Activated CD8-positive, alpha-beta memory T cell treated with anti-CD3 and anti-CD28 coated beads for 36 hours (primary cell): ENCODE measurements around the gene GPR50. TPM values are rescaled to one million over a fixed set of nuclear protein-coding genes. Genes with fewer than 3 reads are reported as not detected.

Source experiments
- CTCF ChIA-PET: fragments of 350-600 bp; sonication (Branson Sonifier 250); formaldehyde crosslinking; loops from one replicate; lab custom pipeline; 2021; ENCODE audit warnings: antibody characterized with exemption; lab: Charles Lee
- POLR2A ChIA-PET: fragments of 350-600 bp; sonication (Branson Sonifier 250); formaldehyde crosslinking; loops from one replicate; lab custom pipeline; 2021; ENCODE audit warnings: antibody characterized with exemption; lab: Charles Lee
- total RNA-seq, 2 experiments: library from RNA; stranded (reverse); gene quantifications; one replicate each; pipeline ENCODE4 v1.2.3, GENCODE V29; 2021

Gene GPR50
- total RNA-seq, 2 experiments from 2014 or later, result not detected

DNA sequence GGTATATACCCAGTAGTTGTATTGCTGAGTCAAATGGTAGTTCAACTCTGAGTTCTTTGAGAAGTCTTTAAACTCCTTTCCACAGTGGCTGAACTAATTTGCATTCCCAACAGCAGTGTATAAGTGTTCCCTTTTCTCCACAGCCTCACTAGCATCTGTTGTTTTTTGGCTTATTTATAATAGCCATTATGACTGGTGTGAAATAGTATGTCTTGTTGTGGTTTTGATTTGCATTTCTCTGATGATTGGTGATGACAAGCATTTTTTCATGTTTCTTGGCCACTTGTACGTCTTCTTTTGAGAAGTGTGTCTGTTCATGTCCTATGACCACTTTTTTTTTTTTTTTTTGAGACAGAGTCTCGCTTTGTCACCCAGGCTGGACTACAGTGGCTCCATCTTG lies 30.5 kb downstream of the GPR50 start:
- ChIA-PET POLR2A (no interaction called here), CTCF (no interaction called here)

DNA sequence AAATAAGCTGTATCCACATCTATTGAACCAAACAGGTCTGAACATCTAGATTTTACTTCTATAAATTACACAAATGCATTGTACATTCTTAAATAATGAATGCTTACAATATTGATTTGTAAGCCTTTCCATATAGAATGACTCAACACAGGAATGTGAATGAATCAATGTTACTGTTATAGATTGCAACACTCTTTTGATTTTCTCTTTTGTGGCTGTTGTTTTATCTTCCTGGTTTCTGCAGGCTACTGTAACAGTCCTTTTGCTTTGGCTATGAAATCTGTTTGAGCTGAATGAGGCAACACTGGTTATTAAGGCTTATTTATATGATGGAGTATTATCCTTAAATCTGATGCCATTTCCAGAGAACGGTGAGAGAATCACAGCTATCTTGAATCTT lies 49.5 kb downstream of the GPR50 start:
- CTCF ChIA-PET, result no interaction called here
- POLR2A ChIA-PET, result no interaction called here

DNA sequence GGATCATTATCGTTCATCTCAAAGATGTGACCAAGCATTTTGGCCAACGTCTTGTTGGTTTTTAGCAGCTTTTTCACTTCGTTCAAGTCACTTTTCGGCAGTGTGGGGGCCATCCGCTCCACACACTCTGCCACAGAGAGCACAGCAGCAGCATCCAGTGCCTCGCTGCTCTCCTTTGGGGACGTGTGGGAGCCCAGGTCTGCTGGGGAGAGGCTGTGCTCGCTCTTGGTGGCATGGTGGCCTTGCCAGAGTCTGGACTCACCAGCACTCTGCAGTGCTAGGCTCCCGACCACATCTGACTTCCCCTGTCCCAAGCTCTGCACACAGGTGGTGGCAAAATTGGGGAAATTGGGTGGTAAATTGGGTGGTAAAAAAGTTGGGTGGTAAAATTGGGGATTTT lies 50.6 kb downstream of the GPR50 start:
- CTCF ChIA-PET, result no interaction called here
- POLR2A ChIA-PET, result no interaction called here

GRCh38 chrX:151227627-151228026 lies 51.2 kb downstream of the GPR50 start:
- ChIA-PET CTCF (no interaction called here), POLR2A (no interaction called here)

- ChIA-PET CTCF (no interaction called here), POLR2A (no interaction called here)
Measured at GRCh38 chrX:151228935-151229334, 52.6 kb downstream of the GPR50 start.

Other genes with a start within 250 kb of the GPR50 start
- gene HMGB3, start 193.2 kb upstream of the GPR50 start, total RNA-seq, result 10 to 100 TPM; 32.0 to 33.2 TPM
- gene VMA21, start 220.6 kb downstream of the GPR50 start, total RNA-seq, result 10 to 100 TPM; 67.7 to 70.2 TPM